NCI-H82 treated with DMSO at 0.1 percent for 48 hours (cell line): Measurements from ENCODE around the gene C10orf71.

Source experiments
- DNase-seq: peaks from one replicate; lab custom pipeline; 2025; ENCODE audit not compliant: unreplicated experiment; lab: John Stamatoyannopoulos, UW

The C10orf71 gene

DNA sequence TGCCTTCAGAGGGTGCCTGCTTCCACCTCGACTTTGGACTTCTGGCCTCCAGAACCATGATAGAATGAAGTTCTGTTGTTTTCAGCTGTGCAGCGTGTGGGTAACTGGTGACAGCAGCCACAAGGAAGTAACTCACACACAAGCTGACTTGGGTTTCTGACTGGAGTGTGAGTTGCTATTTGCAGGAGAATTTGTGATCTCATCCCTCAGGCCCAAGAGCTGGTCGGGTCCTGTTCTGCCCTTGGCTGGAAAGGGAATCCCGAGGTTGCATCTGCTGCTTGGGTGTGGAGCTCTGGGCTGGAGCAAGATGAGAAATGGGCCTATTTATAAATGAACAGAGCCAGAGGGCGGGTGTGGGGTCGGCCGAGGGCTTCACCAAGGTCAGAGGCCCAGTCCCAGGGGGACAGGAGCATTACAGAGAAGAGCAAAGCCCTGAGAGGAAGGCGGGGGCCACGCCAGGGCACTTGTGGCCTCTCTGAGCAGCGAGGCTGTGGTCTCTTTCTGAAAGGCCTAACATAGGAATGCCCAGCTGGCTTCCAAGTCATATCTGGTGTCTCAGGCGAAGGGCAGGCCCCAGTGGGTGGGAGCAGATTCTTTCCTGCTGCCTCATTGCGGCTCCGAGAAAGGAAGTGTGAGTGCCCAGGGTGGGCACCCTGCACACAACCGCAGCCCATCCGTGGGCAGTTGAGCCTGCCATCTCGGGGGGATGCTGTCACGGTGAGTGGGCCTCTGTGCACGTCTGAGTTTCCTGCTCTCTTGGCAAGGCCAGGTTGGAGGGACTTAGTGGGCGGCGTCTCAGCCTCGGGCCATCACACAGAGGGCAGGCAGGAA lies 26.5 kb upstream of the C10orf71 start:
- DNase-seq = no peak

DNA sequence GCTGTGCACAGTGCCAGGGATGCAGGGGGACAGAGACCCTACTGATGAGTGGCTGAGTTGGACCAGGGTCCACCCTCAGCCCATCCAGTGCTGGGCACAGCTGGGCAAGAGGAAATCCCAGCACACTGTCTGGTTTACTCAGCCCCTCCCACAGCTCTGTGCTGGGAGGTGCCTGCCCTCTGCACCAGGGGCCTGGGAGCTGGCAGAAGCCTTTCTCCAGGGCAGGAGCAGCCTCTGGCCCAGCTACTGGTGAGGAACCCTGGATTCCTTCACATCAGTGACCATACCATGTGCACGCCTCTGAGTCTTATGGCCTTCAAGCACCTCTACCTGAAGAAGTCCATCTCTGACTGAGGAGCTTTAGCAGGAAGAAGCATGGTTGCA lies 25.9 kb upstream of the C10orf71 start:
- no peak for DNase-seq

DNA sequence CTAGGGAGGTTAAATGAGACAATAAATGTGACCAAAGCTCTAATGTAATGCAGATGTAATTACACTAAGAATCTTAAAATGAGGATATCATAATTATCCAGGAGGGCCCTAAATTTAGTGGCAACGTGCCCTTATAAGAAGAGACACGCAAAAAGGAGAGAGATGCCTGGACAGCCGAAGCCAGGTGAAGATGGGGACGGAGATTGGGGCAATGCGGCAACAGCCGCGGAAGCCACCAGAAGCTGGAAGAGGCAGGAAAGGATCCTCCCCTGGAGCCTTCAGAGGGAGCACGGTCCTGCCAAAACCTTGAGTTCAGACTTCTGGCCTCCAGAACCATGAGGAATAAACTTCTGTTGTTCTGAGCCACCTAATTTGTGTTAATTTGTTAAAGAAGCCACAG lies 25.3 kb upstream of the C10orf71 start:
- DNase-seq = no peak

DNA sequence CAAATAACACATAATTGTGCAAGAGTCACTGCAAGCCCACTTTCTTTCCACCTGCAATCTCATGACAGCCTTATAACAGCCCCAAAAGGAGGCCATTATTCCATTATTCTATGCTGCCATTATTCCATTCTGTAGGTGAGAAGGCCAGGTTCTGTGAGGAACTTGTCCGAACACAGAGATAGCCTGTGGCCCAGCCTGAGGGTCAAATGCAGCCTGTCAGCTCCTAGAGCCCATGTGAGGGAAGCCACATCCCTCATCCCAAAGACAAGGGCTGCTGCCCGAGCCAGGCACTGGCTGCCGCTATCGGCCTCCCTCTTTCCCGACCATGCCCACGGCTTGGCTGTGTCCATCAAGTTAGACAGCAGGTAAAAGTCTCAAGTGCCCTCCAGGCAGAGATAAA lies 24.1 kb upstream of the C10orf71 start:
- DNase-seq = no peak

DNA sequence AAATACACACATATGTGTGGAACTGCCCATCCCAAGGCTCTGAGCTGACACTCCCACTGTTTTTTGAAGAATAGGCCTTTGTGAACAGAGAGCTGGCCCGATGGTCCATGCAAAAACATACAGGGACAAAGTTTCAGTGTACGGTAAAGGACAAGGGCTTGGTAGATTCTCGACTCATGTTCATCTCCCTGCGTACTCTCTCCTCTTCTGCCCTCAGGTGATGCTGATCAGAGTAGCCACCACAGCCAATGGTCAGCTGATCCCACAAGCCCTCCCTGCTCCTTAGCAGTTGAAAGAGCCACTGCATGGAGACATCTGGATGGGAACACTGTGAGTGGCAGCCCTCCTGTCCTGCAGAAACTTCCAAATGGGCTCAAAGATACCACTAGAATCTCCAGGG lies 23.1 kb upstream of the C10orf71 start:
- no peak for DNase-seq

DNA sequence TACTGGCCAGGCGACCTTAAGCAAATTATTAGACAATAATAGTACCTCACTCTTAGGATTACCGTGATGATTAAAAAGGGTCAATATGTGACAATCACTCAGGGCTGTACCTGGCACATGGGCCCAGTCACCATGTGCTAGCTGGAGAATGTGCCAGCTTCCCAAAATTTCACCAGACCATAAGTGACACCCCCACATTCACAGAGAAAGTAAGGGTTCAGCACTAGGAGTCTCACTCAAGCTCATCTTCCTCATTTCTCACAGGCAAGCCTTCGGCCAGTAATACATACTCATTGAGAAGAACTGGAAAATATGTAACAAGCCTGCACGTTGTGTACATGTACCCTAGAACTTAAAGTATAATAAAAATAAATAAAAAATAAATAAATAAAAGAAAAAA lies 22.4 kb upstream of the C10orf71 start:
- DNase-seq = no peak

DNA sequence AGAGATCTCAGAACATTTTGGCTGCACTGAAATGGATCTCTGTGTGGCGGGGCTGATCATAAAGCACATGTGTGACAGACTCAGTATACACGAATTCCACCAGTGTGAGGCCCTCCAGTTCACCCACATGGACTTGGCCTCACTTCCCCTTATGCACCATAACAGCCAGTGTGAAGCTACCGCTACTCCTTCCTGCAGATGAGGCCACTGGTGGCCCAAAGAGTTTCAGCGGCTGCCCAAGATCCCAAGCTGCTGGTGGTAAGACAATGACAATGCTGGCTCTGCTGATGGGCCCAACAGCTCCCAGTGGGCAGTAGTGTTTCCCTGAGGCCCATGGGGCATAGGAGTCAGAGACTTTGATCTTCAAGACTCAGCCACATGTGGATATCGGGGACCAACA lies 21.0 kb upstream of the C10orf71 start:
- no peak for DNase-seq

DNA sequence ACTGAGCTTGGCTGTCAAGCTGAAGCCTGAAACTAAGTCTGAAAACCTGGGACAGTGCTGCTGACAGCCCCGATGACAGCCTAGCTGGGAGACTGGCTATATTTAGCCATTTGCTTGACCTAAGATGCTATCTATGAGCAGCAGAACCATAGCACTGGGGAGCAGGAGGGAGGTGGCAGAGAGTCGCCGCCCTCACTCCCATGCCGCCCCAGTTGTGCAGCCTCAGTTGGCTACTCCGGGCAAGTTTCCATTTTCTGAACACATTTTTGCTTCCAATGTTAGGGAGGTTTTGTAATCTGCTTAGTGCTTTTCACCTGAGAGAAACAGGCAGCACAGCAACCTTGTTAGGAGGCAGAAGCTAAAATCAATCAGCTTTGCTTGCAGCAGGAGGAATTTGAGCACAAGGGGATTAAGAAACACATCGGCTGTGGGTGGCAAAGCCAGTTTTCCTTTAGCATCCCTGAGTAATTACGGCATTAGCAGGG lies 20.4 kb upstream of the C10orf71 start:
- no peak for DNase-seq

DNA sequence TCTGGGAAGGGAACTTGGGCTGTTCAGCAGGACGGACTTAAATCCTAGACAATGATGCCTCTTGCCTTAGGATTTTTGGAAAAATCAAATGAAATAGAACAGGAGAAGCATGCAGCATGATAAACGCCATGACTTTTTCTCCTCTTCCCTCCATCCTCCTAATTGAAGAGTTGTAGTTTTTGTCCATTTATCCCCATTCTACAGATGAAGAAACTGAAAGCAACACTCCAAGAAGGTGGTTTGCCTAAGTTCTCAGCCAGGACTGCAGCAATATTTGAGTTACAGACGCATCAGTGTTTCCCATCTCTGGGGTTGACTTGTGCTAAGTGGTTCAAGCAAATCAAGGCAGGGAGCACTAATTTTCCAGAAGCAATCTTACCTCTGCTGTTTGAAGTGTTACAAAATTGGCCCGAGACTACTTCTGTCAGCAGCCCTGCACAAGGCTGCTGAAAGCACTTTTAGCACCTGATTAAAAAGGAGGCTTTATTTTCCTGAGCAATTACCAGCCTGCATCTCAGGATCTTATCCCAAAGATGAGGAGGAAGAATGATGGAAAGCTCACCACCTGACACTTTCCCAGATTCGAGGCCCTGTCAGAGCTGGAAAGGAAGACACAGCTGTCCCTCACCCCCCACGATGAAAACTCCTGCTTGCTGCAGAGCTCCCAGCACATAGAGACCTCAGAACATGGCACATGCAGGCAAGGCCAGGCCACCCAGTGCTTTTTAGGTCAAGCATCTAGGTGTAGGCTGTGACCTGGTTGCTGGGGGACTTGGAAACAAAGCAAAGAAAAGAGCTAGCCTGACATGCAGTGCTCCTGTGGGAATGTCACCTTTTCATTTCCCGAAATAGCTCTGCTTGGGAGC lies 19.7 kb upstream of the C10orf71 start:
- DNase-seq = no peak

DNA sequence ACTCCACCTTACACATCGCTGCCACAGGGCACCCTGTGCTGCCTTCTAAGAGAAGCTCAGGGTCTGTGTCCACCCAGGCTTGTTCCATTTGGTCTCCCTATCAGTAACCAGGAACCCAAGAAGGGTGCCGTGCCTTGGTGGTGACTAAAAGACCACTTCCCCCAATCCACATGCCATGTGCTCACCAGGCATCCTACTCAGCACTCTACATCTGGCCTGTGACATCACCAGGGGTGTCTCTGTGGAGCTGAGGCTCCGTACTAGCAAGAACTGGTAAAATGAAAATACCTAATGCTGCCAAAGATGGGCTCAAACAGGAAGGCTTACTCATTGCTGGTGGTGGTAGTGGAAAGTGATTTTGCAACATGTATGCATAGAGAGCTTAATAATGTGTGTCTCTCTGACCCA lies 19.0 kb upstream of the C10orf71 start:
- DNase-seq = no peak

DNA sequence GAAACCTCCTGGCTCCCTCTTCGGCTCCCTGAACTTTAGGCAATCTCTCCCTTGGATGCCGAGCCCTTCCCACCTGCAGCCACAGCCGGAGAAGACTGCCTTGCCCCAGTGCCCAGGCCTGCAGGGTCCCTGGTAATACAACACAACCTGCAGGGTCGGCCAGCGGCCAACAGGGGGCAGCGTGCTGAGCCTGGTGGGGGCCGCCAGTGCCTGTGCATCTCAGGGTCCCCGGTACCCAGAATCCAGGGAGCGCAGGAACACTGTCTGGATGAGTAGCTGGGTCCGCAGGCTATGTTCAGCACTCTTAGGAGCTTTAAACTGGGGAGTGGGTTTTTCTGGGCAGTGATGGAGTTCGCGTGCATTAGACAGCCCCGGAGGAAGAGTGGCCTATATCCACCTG lies 17.5 kb upstream of the C10orf71 start:
- no peak for DNase-seq

DNA sequence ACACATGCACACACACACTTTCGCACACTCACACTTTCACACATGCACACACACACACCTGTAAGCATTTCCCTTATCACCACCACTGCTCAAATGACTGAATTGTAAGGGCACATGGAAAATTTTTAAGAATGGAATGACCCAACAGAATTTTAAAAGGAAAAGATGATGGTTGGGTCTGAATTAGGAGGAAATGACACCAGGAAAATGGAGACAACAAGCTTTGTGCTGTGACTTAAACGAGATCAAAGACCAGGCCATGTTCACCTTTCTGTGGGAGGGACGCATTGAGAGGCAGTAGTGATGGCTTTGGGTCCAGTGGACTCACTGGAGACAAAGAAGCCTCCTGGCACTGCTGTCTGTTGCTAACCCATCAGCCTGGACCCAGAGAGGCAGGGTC lies 16.7 kb upstream of the C10orf71 start:
- no peak for DNase-seq

DNA sequence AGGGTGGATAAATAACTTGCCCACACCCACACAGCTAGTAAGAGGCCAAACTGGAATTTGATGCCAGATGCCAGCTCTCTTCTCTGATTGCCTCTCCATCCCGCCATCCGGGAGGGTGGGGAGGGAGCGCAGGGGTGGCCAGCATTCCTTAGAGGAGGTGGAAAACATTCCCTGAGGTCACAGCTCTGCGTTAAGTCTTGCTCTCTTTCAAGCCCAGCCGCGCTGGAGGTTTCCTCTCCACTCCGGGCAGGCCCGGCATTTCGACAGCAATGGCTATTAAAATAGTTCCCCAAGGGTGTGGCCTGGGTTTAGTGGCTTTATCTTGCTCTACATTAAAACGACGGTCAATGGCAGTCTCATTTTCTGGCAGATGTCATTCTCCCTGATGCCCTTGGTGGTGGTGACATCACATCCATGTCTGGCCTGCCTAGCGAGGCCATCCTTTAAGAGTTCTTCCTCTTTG lies 16.1 kb upstream of the C10orf71 start:
- DNase-seq = no peak

DNA sequence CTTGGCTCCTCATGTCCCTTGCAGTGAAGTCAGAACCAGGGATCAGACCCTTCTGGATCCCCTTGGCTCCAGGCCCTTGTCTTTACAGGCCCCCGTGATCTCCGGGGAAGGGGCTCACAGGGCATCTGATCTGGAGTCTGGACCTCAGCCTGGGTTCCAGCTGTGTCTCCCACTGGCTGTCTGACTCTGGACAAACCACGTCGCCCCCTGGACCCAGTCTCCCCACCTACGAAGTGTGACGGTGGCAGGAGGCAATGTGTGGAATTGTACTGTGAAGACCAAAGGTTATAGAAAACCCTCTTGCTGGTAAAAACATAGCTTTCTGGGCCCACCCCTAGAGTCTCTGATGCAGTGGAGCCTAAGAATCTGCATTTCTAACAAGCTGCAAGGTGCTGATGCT lies 15.5 kb upstream of the C10orf71 start:
- DNase-seq = no peak

DNA sequence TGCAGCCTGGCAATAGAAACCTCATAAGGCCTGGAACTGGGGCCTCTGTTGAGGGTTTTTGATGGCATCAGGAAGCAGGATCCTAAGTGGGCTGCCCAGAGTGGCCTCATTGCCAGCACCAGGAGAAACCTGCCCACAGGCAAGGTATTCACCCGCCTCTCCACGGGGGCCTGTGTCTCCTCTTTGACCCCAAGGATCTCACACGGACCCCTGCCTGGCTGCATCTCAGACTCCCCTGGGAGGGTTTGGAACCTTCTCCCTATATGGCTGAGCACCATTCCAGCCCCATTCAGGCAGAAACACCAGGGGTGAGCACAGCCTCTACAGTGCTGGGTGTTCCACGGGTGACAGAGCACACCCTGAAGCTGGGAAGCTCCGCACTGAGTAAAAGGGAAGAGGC lies 14.6 kb upstream of the C10orf71 start:
- no peak for DNase-seq

DNA sequence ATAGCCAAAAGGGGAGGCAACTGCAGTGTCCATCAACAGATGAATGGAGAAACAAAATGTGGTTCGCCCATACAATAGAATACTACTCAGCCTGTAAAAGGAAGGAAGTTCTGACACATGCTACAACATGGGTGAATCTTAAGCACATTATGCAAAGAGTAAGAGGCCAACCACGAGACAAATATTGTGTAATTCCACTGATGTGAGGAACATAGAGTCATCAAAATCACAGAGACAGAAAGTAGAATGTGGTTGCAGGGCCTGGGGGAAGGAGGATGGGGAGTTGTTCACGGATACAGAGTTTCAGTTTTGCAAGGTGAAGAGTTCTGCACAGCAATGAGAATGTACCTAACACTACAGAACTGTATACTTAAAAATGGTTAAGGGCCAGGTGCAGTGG lies 13.7 kb upstream of the C10orf71 start:
- DNase-seq = no peak

DNA sequence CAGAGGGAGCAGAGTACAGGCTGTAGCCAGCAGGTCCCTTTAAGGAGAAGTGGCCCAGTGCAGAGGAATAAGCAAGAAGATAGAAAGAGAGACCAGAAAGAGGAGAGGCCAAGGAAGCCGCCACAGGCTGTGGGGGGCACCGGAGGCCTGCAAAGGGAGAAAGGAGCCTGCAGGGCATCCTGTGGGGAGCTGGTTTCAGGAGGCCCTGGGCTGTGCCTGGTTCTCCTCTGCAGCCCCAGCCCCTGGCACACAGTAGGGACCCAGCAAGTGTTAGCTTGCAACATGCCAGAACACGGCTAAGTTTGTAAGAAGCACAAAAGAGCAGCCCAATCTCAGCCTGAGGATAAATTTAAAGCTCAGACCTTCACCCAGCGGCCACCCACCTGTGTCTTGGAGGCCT lies 12.3 kb upstream of the C10orf71 start:
- no peak for DNase-seq

DNA sequence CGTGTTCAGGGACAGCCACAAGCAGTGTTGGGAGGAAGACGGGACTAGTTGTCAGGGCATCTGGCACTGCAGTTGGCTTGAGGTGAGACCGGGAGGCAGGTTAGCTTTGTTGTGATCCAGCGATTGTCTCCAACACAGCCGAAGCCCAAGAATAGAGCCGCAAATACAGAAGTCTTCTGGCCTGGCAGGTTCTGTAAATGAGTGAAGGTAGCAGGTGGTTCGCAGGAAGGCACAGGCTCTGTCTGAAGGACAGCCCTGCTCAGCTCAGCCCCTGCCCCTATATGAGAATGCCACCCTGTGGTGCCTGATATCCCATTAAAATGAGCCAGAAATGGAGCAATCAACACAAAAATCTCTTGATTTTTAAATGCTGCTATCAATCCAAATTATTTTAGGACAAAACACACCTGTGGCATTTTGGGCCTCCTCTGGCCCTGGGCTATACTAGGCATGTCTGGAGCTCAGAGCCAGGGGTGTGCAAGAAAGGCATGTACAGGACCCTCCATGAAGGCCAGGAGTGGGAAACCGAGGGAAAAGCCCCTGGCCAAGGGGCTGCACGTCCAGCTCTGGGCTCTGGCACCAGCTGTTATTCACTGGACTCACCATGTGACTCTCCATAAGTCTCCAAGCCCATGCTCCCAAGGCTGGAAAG lies 11.2 kb upstream of the C10orf71 start:
- no peak for DNase-seq

DNA sequence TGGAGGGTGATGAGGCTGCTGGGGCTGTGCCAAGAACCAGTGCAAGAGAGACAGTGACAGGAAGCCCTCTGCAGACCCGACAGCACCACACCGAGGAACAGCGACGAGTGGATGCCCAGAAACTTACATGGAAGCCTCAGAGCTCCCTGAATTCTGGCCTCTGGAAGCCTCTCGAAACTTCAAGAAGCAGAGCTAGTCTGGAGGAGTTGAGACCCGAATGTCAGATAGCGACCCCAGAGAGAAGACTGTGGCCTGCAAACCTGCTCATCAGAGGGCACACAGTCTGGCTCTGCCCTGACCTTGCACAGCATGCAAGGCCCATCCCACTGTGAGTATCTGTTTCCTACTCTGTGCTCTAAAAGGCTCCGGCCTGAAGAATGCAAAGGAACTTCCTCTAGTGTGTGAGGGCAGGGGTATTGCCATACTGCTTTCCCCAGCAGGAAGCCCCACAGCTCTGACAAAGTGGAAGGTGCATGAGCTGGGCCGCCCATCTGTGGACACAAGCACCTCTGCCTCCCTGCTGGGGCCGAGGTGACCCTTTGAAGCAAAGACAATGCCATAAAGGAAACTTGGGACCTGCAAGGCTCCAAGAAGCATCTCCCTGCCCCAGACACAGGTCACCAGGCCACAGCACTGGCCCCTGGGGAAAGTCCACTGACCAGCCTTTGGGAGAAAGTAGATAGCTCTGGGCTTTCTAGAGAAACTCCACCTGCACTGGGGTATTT lies 10.5 kb upstream of the C10orf71 start:
- no peak for DNase-seq

DNA sequence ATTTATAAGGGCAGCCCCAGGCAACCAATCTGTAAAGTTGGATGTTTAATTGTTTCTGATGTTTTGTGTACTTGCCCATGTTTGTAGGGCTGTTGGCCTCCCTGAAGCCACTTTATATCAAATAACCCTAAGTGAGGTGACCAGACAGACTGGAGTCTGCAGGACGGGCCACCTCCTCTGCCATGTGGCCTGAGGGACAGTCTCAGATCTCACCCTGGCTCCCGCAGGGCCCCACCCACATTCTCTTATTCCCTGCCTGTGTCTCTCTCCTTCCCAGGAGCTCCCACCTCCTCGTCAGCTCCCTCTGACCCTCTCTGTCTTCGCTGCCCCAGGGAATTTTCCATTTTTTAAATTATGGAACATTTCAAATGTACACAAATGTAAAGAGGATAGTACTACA lies 9.5 kb upstream of the C10orf71 start:
- no peak for DNase-seq

DNA sequence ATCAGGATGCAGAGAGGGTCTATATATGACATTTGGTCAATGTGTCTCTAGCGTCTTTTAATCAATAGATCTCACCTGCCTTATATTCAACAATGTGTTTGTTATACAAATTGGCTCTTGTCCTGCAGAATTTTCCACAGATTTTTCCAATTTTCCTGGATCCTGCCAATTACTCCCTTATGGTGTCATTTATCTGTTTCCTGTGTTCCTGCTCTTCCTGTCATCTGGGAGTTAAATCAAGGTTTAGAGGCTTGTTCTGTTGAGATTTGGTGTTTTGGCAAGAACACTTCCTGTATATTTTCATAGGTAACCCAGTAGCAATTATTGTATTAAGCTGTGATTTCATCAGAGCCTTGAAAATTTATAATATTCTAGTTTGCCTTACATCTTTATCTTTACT lies 8.8 kb upstream of the C10orf71 start:
- DNase-seq = no peak
